Fibroblast of skin of back (primary cell): ENCODE data around the gene FMNL2. TPM values are rescaled to one million over a fixed set of nuclear protein-coding genes. Genes with fewer than 3 reads are reported as not detected.
"Not testable (repeated sequence)": the region's sequence is repeated elsewhere in the genome, so short reads cannot be mapped to it uniquely, and the experiment has no call there.

ENCODE experiments used
- DNase-seq: peaks from one replicate; pipeline ENCODE4 v3.0.0-alpha.2; 2013
- polyA plus RNA-seq, 2 experiments: library from polyadenylated mRNA; unstranded; fragments of 120-200 nt; gene quantifications; one replicate each; pipeline ENCODE4 v1.2.1, GENCODE V29; 2013; ENCODE audit not compliant: insufficient read length in 2 of 2

FMNL2 gene
- polyA plus RNA-seq (2013, experiment 1 of 2; ENCODE audit: insufficient read length) = 8.3 TPM
- 11.8 TPM for polyA plus RNA-seq (2013, experiment 2 of 2; ENCODE audit: insufficient read length)

- peak; percentile 77 for DNase-seq
Measured at GRCh38 chr2:152335016-152335725, at the start of gene FMNL2. TSS of gene FMNL2 (plus strand) at chr2:152335174.

DNA sequence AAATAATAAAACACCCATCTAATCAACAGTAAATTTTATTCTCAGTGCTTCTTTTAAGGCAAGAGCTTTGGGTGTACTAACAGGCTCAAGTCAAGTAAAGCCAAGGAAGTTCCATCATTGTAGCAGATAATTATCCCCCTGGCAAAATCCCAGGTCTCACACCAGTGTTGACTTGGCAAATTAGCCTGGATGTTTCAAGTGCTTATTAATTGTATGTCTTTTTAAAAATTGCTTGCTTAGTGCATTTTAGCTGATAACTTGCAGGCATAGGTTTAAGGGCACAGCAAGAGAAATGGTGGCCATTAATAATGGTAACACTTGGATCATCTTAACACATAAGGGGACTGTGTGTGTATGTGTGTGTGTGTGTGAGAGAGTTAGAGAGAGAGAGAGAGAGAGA is 42.0 kb upstream of the FMNL2 start:
- no peak for DNase-seq

DNA sequence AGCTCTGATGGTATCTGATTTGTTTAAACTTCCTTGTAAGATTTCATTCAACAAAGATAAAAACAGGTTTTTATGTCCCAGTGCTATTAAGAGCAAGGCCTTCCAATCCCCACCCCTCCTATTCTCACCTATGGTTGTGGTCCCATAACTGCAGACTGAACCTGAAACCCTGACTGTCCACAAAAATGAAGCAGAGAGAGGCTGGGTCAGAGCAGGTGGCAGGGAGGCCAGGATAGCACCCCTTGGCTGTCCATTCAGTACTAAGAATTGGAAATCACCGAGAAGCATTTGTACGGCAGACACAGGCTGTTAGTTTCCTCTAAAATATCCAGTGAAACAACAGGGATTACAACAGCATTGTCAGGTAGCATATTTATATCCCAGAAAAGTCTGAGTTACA is 37.3 kb upstream of the FMNL2 start:
- no peak for DNase-seq

GRCh38 chr2:152298754-152299153 is 36.2 kb upstream of the FMNL2 start:
- no peak for DNase-seq

DNA sequence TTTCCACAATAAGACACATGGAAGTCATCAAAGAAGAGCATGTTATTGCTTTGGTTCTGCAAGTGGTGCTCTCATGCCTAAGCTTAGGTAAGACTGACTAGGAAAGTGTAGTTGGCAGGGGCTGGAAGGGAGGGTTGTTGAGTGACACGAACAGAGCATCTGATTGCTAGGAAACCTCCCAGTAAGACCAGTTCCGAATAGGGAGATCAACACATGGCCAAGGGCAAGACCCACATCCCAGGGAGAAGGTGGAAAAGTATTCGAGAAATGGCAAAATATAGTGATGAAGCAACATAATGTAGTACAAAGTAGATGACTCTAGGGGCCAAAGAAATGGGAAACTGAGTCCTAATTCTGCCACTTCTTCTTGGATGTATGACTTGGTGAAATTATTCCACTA is 33.8 kb upstream of the FMNL2 start:
- no peak for DNase-seq

DNA sequence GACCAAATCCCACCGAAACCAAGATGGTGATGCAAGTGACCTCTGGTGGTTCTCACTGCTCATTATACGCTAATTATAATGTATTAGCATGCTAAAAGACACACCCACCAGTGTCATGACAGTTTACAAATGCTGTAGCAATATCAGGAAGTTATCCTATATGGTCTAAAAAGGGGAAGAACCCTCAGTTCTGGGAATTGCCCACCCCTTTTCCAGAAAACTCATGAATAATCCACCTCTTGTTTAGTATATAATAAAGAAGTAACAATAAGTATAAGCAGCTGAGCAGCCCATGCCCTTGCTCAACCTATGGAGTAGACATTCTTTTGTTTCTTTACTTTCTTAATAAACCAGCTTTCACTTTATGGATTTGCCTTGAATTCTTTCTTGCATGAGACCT is 31.0 kb upstream of the FMNL2 start:
- DNase-seq = no peak

GRCh38 chr2:152304836-152305235 is 30.1 kb upstream of the FMNL2 start:
- DNase-seq = peak; percentile 7

- DNase-seq = no peak
Measured at GRCh38 chr2:152307863-152308262, 27.1 kb upstream of the FMNL2 start.

DNA sequence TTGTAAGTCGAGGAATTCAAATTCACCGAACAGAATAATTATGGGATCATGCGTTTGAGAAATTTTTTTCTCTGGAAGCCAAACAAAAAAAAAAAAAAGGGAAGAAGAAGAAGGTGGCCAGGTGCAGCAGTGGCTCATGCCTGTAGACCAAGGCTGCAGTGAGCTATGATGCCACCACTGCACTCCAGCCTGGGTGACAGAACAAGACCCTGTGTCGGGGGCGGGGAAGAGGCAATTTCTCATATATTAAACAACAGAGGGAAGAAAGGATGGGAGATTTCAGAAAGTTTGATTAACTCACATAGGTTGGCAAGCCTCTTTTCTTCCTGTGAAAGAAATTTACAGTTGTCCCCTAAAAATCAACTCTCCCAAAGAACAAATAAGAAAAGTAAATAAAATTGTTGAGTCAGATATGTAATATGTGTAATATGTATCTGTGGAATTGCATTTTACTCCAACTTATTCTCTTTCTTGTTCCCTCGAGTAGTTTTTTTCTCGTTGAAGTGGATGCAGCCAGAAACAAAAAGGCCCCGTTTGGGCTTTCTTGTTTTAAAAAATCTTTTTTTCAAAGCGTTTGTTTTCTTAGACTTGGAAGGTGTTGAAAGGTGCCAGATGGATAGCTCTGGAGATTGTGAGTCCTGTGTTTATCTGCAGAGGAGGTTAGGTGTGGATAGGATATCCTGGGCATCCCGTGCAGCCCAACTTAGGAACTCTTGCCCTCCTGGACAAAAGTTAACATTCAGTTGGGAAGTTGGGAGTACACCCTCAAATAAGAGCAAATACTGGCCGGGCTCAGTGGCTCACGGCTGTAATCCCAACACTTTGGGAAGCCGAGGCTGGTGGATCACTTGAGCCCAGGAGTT is 25.4 kb upstream of the FMNL2 start:
- DNase-seq = no peak

- DNase-seq = peak; percentile 45
Measured at GRCh38 chr2:152319822-152320570, 15.0 kb upstream of the FMNL2 start.

GRCh38 chr2:152320814-152321213 is 14.2 kb upstream of the FMNL2 start:
- DNase-seq = no peak

- DNase-seq = no peak
Measured at GRCh38 chr2:152322222-152322621, 12.8 kb upstream of the FMNL2 start.

GRCh38 chr2:152325126-152325525 is 9.8 kb upstream of the FMNL2 start:
- DNase-seq = not testable (repeated sequence)

DNA sequence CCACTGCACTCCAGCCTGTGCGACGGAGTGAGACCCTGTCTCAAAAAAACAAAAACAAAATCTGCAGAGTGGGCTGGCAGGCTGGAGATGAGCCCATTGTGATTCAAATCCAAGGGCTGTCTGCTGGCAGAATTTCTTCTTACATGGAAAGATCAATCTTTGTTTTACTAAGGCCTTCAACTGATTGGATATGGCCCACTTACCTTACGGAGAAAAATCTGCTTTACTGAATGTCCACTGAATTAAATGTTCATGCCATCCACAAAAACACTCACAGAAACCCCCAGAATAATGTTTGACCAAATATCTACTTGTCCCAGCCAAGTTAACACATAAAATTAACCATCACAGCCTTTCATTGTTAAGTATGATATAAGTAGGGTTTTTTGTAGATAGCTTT is 8.3 kb upstream of the FMNL2 start:
- no peak for DNase-seq

DNA sequence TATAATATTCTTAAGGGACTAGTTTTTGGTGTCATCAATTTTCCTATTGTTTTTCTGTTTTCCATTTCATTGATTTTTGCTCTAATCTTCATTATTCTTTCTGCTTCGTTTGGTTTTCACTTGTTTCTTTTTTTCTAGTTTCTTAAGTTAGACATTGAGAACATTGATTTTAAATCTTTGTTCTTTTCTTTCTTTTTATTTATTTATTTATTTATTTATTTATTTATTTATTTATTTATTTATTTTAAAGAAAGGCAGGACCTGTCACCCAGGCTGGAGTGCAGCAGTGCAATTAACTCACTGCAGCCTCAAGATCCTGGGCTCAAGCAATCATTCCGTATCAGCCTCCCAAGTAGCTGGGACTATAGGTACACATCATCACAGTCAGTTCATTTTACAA is 7.0 kb upstream of the FMNL2 start:
- DNase-seq = no peak

- DNase-seq = no peak
Measured at GRCh38 chr2:152330235-152330866, 4.6 kb upstream of the FMNL2 start.

DNA sequence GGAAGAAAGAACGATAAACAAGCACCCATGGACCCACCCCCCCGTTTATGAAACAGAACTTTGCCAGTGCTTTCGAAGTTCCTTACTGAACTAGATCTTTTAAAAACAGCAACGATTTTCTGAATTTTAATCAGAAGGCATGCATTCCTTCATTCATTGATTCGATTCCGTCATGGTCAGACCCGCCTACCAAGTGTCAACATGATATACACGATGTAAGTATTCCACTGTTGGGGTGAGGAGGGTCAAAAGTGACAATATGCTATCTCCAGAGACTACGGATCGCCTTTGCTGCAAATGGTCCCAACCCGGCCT is 316 bp upstream of the FMNL2 start:
- no peak for DNase-seq

- DNase-seq = no peak
Measured at GRCh38 chr2:152335726-152336118, 748 bp downstream of the FMNL2 start.

DNA sequence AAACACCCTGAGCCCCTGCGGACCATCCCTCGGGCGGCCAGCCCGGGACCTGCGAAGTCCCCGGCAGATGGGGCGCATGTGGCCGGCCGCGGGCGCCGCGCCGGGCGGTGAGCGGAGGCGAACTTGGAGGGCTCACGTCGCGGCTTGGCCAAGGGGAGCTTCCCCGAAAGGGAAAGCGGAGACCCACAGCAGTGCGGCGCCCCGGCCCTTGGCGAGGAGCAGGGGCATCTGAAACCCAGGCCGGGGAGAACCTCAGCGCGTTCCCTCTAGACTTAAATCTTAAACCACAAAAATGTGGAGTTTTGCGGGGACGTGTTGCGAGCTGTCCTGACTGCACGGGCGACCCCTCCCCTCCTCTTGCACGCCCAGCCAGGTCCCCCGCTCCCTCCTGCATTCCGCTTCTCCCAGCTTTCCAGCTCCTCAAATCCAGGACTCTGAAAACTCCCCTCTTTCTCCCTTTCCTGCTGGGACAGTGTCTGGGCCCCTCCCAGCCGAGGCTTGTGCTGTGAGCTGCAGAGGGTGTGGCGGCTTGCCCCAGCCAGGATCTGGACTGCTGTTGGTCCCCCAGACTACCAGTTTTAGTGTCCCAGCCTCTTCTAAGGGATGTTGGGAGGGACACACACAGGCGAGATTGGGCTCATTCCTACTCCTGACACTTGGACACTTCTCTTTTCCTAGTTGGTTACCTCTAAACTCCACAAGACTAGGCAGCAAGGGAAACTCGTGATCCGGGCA is 1.3 kb downstream of the FMNL2 start:
- DNase-seq = peak; percentile 41

- DNase-seq = peak; percentile 56
Measured at GRCh38 chr2:152336854-152337510, 2.0 kb downstream of the FMNL2 start.

GRCh38 chr2:152337511-152337903 is 2.5 kb downstream of the FMNL2 start:
- no peak for DNase-seq
